Esophagus muscularis mucosa (tissue), 4 donors: ENCODE results near the gene TMEM209. TPM values are rescaled to one million over a fixed set of nuclear protein-coding genes. Genes with fewer than 3 reads are reported as not detected.
"Not testable (repeated sequence)": the region's sequence is repeated elsewhere in the genome, so short reads cannot be mapped to it uniquely, and the experiment has no call there.

ENCODE experiments used
- DNase-seq: peaks from one replicate; pipeline ENCODE4 v3.0.0-alpha.2; 2017; ENCODE audit errors: extremely low spot score
- H3K27ac ChIP-seq, 4 donors: fragments of 200-600 bp; sonication (generic); replicated peaks in 1 of 4; 1 replicate in 3 of 4; 2 replicates in 1 of 4; pipeline ENCODE4 v1.5.1; 2016 to 2019; ENCODE audit warnings: mild to moderate bottlenecking in 1 of 4
- H3K27me3 ChIP-seq, 4 donors: fragments of 200-600 bp; sonication (generic); one replicate each; pipeline versions ENCODE4 v1.5.1 to v1.6.0; 2016 to 2019
- H3K36me3 ChIP-seq, 4 donors: fragments of 200-600 bp; sonication (generic); one replicate each; pipeline ENCODE4 v1.5.1; 2016 to 2019
- H3K4me1 ChIP-seq, 4 donors: fragments of 200-600 bp; sonication (generic); one replicate each; pipeline ENCODE4 v1.5.1; 2016 to 2019
- H3K4me3 ChIP-seq, 4 donors: fragments of 200-600 bp; sonication (generic); 1 replicate in 2 of 4; 2 replicates in 2 of 4; pipeline ENCODE4 v1.5.1; 2016 to 2019; ENCODE audit warnings: mild to moderate bottlenecking in 4 of 4, moderate library complexity in 1 of 4
- H3K9me3 ChIP-seq, 4 donors: fragments of 200-600 bp; sonication (generic); 1 replicate in 3 of 4; 2 replicates in 1 of 4; pipeline ENCODE4 v1.5.1; 2016 to 2019
- CTCF ChIP-seq, 3 experiments: fragments of 200-600 bp in 2 of 3; fragments of 450-650 bp in 1 of 3; sonication (generic) in 2 of 3; IDR thresholded peaks; one replicate each; pipeline ENCODE4 v1.5.1; 2017 to 2019; ENCODE audit warnings: antibody characterized with exemption in 3 of 3, mild to moderate bottlenecking in 2 of 3, moderate library complexity in 1 of 3
- EP300 ChIP-seq: sonication (generic); formaldehyde crosslinking; IDR thresholded peaks from one replicate; pipeline ENCODE4 v1.6.1; 2017; ENCODE audit warnings: antibody characterized with exemption
- POLR2A ChIP-seq: fragments of 450-650 bp; IDR thresholded peaks from one replicate; pipeline ENCODE4 v1.6.1; 2017; ENCODE audit warnings: antibody characterized with exemption, moderate library complexity, mild to moderate bottlenecking, low read depth
- POLR2AphosphoS5 ChIP-seq, 2 donors: sonication (generic); formaldehyde crosslinking; IDR thresholded peaks; one replicate each; pipeline ENCODE4 v1.6.1; 2017; ENCODE audit warnings: antibody characterized with exemption in 2 of 2
- WGBS: methylation state at CpG from one replicate; pipeline ENCODE4 v1.1.5; 2018; 5-methylcytosine and 5-hydroxymethylcytosine counted together
- intact Hi-C: fragments of 100-400 bp; cut with DNase I; formaldehyde crosslinking; loops from one replicate; pipeline ENCODE4 v1.15.1; 2023
- total RNA-seq, 4 donors: library from RNA; depleted of rRNA; stranded (reverse); fragments of >200 nt; gene quantifications; one replicate each; pipeline versions ENCODE4 v1.1.0 to v1.2.1, GENCODE V29; 2016

The TMEM209 gene
- total RNA-seq, 4 donors from 2014 or later, result 6.8 to 8.7 (median 8.0) TPM

- peak overlapping the region in 1 of 4 donors; percentile 11 for H3K27ac ChIP-seq
- DNase-seq, result no peak
- H3K9me3 ChIP-seq, result no peaks in the 10 kb centered on the region
- peaks cover 0 to 20% (median 19%) of the 10 kb centered on the region in 4 donors for H3K4me1 ChIP-seq
- H3K36me3 ChIP-seq, result peaks cover 29 to 85% (median 79%) of the 10 kb centered on the region in 4 donors
- H3K4me3 ChIP-seq, result peak overlapping the region in 1 of 4 donors; percentile 4
- no peaks in the 10 kb centered on the region for H3K27me3 ChIP-seq
- TF ChIP-seq POLR2AphosphoS5 (IDR thresholded peaks at IDR 0.05), result no peak
- TF ChIP-seq POLR2A, result no peak
- no peak for TF ChIP-seq CTCF (IDR thresholded peaks at IDR 0.05)
- intact Hi-C loops, result no loop called here
- 13% methylated on average over 1 of the region's 1 CpG for WGBS
Measured at GRCh38 chr7:130127821-130128317, 77.3 kb downstream of the TMEM209 start.

GRCh38 chr7:130127404-130127803 is 77.8 kb downstream of the TMEM209 start:
- TF ChIP-seq POLR2AphosphoS5 (IDR thresholded peaks at IDR 0.05) (no peak), POLR2A (no peak), EP300 (no peak), CTCF (IDR thresholded peaks at IDR 0.05) (no peak)
- H3K27ac ChIP-seq, result peak overlapping the region in 1 of 4 donors; percentile 11
- H3K36me3 ChIP-seq, result peaks cover 33 to 89% (median 79%) of the 10 kb centered on the region in 4 donors
- DNase-seq, result no peak
- peak overlapping the region in 1 of 4 donors; percentile 4 for H3K4me3 ChIP-seq
- intact Hi-C loops, result no loop called here
- H3K27me3 ChIP-seq, result no peaks in the 10 kb centered on the region
- peaks cover 0 to 20% (median 19%) of the 10 kb centered on the region in 4 donors for H3K4me1 ChIP-seq
- H3K9me3 ChIP-seq, result no peaks in the 10 kb centered on the region
- 38% methylated on average over 2 of the region's 2 CpGs for WGBS

- H3K36me3 ChIP-seq, result peaks cover 36 to 89% (median 79%) of the 10 kb centered on the region in 4 donors
Measured at GRCh38 chr7:130126840-130127239, 78.4 kb downstream of the TMEM209 start.

GRCh38 chr7:130124711-130125110 is 80.5 kb downstream of the TMEM209 start:
- Histone ChIP-seq H3K9me3 (no peaks in the 10 kb centered on the region), H3K27ac (no peak overlapping the region), H3K27me3 (no peaks in the 10 kb centered on the region), H3K4me3 (no peak overlapping the region), H3K36me3 (peaks cover 24 to 85% (median 74%) of the 10 kb centered on the region in 4 donors), H3K4me1 (peaks cover 0 to 20% (median 19%) of the 10 kb centered on the region in 4 donors)
- intact Hi-C loops, result no loop called here
- no peak for TF ChIP-seq EP300
- no peak for TF ChIP-seq POLR2AphosphoS5 (IDR thresholded peaks at IDR 0.05)
- TF ChIP-seq CTCF (IDR thresholded peaks at IDR 0.05), result no peak
- TF ChIP-seq POLR2A, result no peak
- 86% methylated on average over 2 of the region's 2 CpGs for WGBS
- DNase-seq, result no peak

More at GRCh38 chr7:130126840-130127239, 78.4 kb downstream of the TMEM209 start:
- H3K4me3 ChIP-seq, intact Hi-C loops, H3K27me3 ChIP-seq, H3K27ac ChIP-seq, DNase-seq, H3K9me3 ChIP-seq: not testable (repeated sequence)
- 100% methylated on average over 3 of the region's 3 CpGs for WGBS
- peaks cover 0 to 20% (median 19%) of the 10 kb centered on the region in 4 donors for H3K4me1 ChIP-seq

- Histone ChIP-seq H3K27ac (no peak overlapping the region), H3K27me3 (no peaks in the 10 kb centered on the region), H3K36me3 (peaks cover 24 to 80% (median 67%) of the 10 kb centered on the region in 4 donors), H3K4me3 (no peak overlapping the region), H3K4me1 (peaks cover 0 to 20% (median 19%) of the 10 kb centered on the region in 4 donors), H3K9me3 (no peaks in the 10 kb centered on the region)
- intact Hi-C loops, result no loop called here
- TF ChIP-seq POLR2A (no peak), POLR2AphosphoS5 (IDR thresholded peaks at IDR 0.05) (no peak), CTCF (IDR thresholded peaks at IDR 0.05) (no peak), EP300 (no peak)
- no peak for DNase-seq
Measured at GRCh38 chr7:130123501-130123900, 81.7 kb downstream of the TMEM209 start.
